ENCODE data around the gene CARF. TPM values are rescaled to one million over a fixed set of nuclear protein-coding genes. Genes with fewer than 3 reads are reported as not detected.

Gene CARF
- total and polyA plus RNA-seq, 2 of the 13 experiments (the other 11 are each of a cell fraction or from before 2014, with no cell fraction given) = 3.0 to 5.4 TPM

- TF ChIP-seq, protein P1, sequence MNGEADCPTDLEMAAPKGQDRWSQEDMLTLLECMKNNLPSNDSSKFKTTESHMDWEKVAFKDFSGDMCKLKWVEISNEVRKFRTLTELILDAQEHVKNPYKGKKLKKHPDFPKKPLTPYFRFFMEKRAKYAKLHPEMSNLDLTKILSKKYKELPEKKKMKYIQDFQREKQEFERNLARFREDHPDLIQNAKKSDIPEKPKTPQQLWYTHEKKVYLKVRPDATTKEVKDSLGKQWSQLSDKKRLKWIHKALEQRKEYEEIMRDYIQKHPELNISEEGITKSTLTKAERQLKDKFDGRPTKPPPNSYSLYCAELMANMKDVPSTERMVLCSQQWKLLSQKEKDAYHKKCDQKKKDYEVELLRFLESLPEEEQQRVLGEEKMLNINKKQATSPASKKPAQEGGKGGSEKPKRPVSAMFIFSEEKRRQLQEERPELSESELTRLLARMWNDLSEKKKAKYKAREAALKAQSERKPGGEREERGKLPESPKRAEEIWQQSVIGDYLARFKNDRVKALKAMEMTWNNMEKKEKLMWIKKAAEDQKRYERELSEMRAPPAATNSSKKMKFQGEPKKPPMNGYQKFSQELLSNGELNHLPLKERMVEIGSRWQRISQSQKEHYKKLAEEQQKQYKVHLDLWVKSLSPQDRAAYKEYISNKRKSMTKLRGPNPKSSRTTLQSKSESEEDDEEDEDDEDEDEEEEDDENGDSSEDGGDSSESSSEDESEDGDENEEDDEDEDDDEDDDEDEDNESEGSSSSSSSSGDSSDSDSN (CRISPR knock-in tag; IDR thresholded peaks at IDR 0.05) = peak; percentile 80; the same call in 1 of the 2 replicates
- no peak for TF ChIP-seq EZH2 (conservative IDR thresholded peaks at IDR 0.05; ENCODE audit: low read depth, low read length)
- no peak for TF ChIP-seq RNF219 (CRISPR knock-in tag; IDR thresholded peaks at IDR 0.05)
- no peak; the same call in 1 of the 2 replicates for TF ChIP-seq SALL2 (CRISPR knock-in tag; IDR thresholded peaks at IDR 0.05)
- no peak for TF ChIP-seq ZNF773 (CRISPR knock-in tag; IDR thresholded peaks at IDR 0.05; ENCODE audit: borderline replicate concordance)
- peak; percentile 87 for TF ChIP-seq KDM5B (CRISPR knock-in tag; IDR thresholded peaks at IDR 0.05; ENCODE audit: borderline replicate concordance)
- TF ChIP-seq, protein P2, sequence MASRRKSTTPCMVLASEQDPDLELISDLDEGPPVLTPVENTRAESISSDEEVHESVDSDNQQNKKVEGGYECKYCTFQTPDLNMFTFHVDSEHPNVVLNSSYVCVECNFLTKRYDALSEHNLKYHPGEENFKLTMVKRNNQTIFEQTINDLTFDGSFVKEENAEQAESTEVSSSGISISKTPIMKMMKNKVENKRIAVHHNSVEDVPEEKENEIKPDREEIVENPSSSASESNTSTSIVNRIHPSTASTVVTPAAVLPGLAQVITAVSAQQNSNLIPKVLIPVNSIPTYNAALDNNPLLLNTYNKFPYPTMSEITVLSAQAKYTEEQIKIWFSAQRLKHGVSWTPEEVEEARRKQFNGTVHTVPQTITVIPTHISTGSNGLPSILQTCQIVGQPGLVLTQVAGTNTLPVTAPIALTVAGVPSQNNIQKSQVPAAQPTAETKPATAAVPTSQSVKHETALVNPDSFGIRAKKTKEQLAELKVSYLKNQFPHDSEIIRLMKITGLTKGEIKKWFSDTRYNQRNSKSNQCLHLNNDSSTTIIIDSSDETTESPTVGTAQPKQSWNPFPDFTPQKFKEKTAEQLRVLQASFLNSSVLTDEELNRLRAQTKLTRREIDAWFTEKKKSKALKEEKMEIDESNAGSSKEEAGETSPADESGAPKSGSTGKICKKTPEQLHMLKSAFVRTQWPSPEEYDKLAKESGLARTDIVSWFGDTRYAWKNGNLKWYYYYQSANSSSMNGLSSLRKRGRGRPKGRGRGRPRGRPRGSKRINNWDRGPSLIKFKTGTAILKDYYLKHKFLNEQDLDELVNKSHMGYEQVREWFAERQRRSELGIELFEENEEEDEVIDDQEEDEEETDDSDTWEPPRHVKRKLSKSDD (CRISPR knock-in tag; IDR thresholded peaks at IDR 0.05; ENCODE audit: low read depth) = peak; percentile 100
- TF ChIP-seq, protein P3, sequence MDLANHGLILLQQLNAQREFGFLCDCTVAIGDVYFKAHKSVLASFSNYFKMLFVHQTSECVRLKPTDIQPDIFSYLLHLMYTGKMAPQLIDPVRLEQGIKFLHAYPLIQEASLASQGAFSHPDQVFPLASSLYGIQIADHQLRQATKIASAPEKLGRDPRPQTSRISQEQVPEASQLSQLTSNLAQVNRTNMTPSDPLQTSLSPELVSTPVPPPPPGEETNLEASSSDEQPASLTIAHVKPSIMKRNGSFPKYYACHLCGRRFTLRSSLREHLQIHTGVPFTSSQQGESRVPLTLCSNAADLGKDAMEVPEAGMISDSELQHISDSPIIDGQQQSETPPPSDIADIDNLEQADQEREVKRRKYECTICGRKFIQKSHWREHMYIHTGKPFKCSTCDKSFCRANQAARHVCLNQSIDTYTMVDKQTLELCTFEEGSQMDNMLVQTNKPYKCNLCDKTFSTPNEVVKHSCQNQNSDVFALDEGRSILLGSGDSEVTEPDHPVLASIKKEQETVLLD (CRISPR knock-in tag; IDR thresholded peaks at IDR 0.05; ENCODE audit: low read depth) = peak; percentile 68
- TF ChIP-seq CBX1 (IDR thresholded peaks at IDR 0.05; ENCODE audit: low read depth) = no peak
- TF ChIP-seq, protein P4, sequence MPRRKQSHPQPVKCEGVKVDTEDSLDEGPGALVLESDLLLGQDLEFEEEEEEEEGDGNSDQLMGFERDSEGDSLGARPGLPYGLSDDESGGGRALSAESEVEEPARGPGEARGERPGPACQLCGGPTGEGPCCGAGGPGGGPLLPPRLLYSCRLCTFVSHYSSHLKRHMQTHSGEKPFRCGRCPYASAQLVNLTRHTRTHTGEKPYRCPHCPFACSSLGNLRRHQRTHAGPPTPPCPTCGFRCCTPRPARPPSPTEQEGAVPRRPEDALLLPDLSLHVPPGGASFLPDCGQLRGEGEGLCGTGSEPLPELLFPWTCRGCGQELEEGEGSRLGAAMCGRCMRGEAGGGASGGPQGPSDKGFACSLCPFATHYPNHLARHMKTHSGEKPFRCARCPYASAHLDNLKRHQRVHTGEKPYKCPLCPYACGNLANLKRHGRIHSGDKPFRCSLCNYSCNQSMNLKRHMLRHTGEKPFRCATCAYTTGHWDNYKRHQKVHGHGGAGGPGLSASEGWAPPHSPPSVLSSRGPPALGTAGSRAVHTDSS (CRISPR knock-in tag; conservative IDR thresholded peaks at IDR 0.05) = no peak
- no peak for TF ChIP-seq TRIM22 (IDR thresholded peaks at IDR 0.05)
- no peak; the same call in 1 of the 2 replicates for TF ChIP-seq E2F2 (CRISPR knock-in tag; IDR thresholded peaks at IDR 0.05; ENCODE audit: borderline replicate concordance)
- no peak for TF ChIP-seq ZNF224 (CRISPR knock-in tag; IDR thresholded peaks at IDR 0.05)
Observed at GRCh38 chr2:203014456-203015199, 102.6 kb downstream of the CARF start, which contains the start of gene NBEAL1 (continued).

Measured in HepG2 (cell line).